WI38 (cell line): ENCODE measurements around the gene PMPCA.

Source experiments
- H3K4me3 ChIP-seq: 2 replicates; pipeline ENCODE4 v1.5.1; 2011; ENCODE audit warnings: low read depth, mild to moderate bottlenecking, control low read depth, low read length
- CTCF ChIP-seq: IDR thresholded peaks from 2 replicates; pipeline ENCODE4 v1.5.1; 2012; ENCODE audit warnings: low read depth, mild to moderate bottlenecking, control low read depth, low read length

The PMPCA gene

GRCh38 chr9:136375096-136375495 lies 35.4 kb upstream of the PMPCA start:
- H3K4me3 ChIP-seq: no peak overlapping the region
- no peak for TF ChIP-seq CTCF

GRCh38 chr9:136376457-136376856 lies 34.0 kb upstream of the PMPCA start:
- no peak overlapping the region for H3K4me3 ChIP-seq
- no peak for TF ChIP-seq CTCF

DNA sequence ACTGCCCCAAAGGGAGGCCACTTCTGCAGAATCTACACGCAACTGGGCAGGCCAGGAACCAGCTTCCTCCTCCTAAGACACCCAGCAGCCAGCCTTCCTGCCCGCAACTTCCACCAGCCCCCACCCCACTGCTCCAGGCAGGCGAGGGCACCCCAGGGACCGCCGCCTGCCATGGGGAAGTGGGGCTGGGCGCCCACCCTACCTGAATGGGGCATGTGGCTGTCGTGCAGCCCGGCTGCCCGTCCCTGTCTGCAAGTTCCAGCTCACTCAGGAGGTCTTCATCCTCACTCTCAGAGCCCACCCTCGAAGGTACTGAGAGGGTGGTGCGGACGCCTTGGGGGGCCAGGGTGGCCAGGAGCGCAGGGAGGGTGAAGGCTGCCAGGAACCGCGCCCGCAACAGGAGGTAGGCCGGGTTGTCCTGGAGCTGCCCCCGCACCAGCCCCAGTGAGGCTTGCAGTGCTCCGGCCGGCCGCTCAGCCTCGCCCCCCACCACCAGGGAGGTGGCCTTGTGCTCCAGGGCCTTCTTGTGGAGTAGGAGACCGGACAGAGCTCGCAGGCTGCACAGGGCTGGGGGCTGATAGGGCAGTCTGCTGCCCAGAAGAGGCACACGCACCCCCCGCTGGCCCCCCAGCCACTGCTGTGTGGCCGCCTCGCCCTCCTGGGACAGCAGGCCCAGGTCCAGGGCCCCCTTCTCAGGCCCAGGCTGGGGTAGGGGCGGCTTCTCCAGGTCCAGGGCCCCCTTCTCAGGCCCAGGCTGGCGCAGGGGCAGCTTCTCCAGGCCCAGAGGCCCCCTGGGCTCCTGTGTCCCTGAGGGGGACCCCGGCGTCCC lies 32.9 kb upstream of the PMPCA start:
- no peak for TF ChIP-seq CTCF
- H3K4me3 ChIP-seq: no peak overlapping the region

DNA sequence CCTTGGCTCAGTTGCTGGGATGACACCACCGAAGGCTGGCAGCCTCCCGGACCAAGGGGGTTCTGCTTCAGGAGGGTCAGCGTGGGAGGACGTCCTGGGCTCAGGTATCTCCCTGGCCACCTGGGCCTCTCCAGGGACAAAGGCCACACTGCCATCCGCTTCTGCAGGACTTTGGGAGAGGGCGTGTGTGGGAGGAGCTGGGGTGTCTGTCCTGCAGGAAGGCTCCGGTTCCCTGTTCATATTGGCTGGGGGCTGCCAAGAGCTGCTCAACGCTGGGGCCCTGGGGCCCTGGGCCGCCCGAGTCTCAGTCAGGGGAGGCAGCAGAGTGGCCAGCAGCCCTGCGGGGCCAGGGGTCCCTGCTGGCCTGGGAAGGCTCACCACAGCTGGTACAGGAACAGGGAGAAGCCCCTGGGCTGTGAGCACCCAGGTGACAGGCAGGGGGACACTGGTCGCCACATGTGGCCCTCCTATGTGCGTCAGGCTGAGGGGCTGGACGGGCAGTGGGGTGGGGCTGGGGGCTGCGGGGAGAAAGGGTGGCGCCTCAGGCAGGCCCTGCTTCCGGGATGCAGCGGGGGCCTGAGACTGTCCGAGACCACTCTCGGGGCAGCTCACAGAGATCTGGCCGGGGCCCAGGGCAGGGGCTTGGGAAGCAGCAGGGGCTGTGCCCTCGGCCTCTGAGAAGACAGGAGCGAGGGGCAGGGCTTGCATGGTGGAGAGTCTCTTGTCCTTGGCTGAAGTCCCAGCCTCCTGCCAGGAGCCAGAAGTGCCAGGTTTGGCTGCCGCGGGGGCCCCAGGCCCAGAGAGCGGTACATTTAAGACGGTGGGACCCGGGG lies 32.1 kb upstream of the PMPCA start:
- TF ChIP-seq CTCF: no peak
- no peak overlapping the region for H3K4me3 ChIP-seq

DNA sequence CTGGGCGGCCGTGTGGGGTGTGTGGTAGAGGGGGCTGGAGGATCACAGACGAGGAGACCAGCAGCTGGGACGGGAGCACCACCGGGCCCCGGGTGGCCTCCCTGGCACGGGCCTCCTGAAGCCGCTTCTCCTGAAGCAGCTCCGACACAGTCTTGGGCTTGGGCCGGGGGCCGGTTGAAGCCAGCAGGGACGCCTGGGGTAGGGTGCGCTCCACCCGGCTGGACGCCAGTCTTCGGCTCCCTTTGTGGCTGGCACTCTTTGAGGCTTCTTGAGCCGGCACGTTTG lies 31.5 kb upstream of the PMPCA start:
- TF ChIP-seq CTCF: no peak
- H3K4me3 ChIP-seq: no peak overlapping the region

DNA sequence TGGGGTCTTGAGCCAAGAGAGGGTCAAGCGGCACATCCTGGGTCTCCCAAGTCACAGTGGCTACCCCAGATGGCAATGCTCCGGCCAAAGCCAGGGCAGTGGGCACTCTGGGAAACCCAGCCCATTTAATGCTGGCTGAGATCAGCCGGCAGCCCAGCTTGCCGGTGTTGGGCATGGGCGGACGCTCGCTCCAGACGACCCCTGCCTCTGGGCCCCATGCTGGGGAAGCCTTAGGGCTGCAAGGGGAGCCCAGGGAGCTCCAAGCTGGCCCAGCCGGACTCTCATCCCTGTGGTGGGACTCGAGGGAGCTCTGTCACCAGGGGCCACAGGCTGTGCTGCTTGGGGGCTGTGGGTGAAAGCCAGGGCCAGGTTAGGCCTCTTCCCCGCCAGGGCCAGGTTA lies 31.1 kb upstream of the PMPCA start:
- TF ChIP-seq CTCF: no peak
- no peak overlapping the region for H3K4me3 ChIP-seq

DNA sequence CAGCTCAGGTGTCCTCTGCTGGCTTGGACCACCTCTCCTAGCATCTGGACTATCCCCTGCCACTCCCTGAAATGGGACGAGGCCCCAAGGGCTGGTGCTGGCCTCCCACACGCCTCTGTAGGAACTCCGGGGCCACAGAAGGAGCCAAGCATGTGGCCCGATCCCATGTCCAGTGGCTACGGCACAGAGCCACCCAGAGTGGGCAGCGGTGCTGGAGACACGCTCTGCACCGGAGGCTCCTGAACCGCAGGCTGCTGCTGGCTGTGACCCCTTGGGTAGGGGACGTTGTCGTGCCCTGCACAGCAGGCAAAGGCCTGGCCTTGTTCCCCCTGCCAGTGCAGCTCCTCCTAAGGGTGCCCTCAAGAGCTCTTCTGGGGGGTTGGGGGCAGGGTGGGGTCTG lies 30.6 kb upstream of the PMPCA start:
- no peak for TF ChIP-seq CTCF
- no peak overlapping the region for H3K4me3 ChIP-seq
